ENCODE measurements around the gene PID1. TPM values are rescaled to one million over a fixed set of nuclear protein-coding genes. Genes with fewer than 3 reads are reported as not detected.

Gene PID1
- polyA plus RNA-seq, 1 of the 3 experiments (the other 2 are of a cell fraction), result 0.16 TPM

DNA sequence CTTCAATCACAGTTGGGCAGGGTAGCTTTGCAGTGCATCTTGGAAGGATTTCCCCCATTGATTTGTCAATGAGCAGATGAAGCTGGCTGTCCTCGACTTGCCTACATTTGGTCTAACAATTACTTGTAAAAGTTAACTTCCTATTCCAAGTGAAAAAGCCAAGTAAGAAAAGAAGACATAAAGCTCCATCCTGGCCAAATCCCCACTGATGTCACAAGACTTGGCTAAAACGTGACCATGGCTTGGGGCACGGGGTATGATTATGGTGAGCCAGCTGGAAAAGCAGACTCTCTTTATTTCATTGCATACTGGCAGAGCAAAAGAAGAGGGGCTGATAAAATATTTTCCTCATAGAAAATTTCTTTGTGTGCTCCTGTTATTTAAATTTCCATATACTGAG is 25.4 kb upstream of the PID1 start:
- H4K20me1 ChIP-seq (ENCODE audit: insufficient read depth), result no peaks in the 10 kb centered on the region
- H3K4me1 ChIP-seq (ENCODE audit: control insufficient read depth in 1 of 2, insufficient read depth in 2 of 2, low read depth in 1 of 2, low read length in 1 of 2), result no peaks in the 10 kb centered on the region; a peak in 1 of 4 replicates
- H3K79me2 ChIP-seq (ENCODE audit: insufficient read depth), result no peaks in the 10 kb centered on the region
- ChIA-PET POLR2A (no interaction called here), CTCF (interaction anchor here (1.1 kb wide), 1 partner anchor 22 kb away, joined by 6 read pairs; no protein-coding TSS in a partner anchor)
- DNase-seq, result no peak
- H3K9ac ChIP-seq, result no peak overlapping the region
- TF ChIP-seq JUND (IDR thresholded peaks at IDR 0.05), result no peak
- no peaks in the 10 kb centered on the region for H3K9me2 ChIP-seq
- WGBS (ENCODE audit: low lambda C conversion rate), result 12% methylated on average over 3 of the region's 3 CpGs
- H3F3A ChIP-seq (replicated peaks; ENCODE audit: insufficient read depth), result no peaks in the 10 kb centered on the region
- no peaks in the 10 kb centered on the region for H3K9me3 ChIP-seq
- H3K27me3 ChIP-seq (ENCODE audit: insufficient read depth), result no peaks in the 10 kb centered on the region
- H3K4me3 ChIP-seq (ENCODE audit: low read depth in 2 of 2, low read length in 1 of 2), result no peak overlapping the region
- H3K36me3 ChIP-seq (replicated peaks in 1 of 2; ENCODE audit: control insufficient read depth in 1 of 2, insufficient read depth in 2 of 2, low read length in 1 of 2), result no peaks in the 10 kb centered on the region
- no peak overlapping the region for H3K4me2 ChIP-seq
- no peak overlapping the region for H3K27ac ChIP-seq (ENCODE audit: low read depth in 2 of 2, low read length in 1 of 2)
- no peak overlapping the region for H2AFZ ChIP-seq (ENCODE audit: low read depth)

DNA sequence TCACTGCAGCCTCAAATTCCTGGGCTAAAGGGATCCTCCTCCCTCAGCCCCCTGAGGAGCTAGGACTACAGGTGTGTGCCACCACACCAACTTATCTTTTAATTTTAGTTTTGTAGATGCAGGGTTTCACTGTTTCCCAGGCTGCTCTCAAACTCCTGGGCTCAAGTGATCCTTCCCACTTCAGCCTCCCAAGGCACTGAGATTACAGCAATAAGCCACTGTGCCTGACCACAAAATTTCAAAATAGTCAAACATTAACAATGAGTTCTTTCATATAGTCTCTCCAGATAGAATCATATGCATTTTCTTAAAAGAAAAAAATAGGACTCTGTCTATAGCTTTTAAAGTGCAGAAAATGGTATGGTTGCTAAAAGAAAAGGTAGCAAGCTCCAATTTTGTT is 24.9 kb upstream of the PID1 start:
- ChIA-PET CTCF (interaction anchor here (1.1 kb wide), 1 partner anchor 22 kb away, joined by 6 read pairs; no protein-coding TSS in a partner anchor), POLR2A (no interaction called here)
- Histone ChIP-seq H3K4me3 (ENCODE audit: low read depth in 2 of 2, low read length in 1 of 2) (no peak overlapping the region), H3K9me3 (no peaks in the 10 kb centered on the region), H2AFZ (ENCODE audit: low read depth) (no peak overlapping the region), H3K4me1 (ENCODE audit: control insufficient read depth in 1 of 2, insufficient read depth in 2 of 2, low read depth in 1 of 2, low read length in 1 of 2) (no peaks in the 10 kb centered on the region; a peak in 1 of 4 replicates), H3K4me2 (no peak overlapping the region), H3K36me3 (replicated peaks in 1 of 2; ENCODE audit: control insufficient read depth in 1 of 2, insufficient read depth in 2 of 2, low read length in 1 of 2) (no peaks in the 10 kb centered on the region), H3K79me2 (ENCODE audit: insufficient read depth) (no peaks in the 10 kb centered on the region), H3F3A (replicated peaks; ENCODE audit: insufficient read depth) (no peaks in the 10 kb centered on the region), H3K27me3 (ENCODE audit: insufficient read depth) (no peaks in the 10 kb centered on the region), H3K27ac (ENCODE audit: low read depth in 2 of 2, low read length in 1 of 2) (no peak overlapping the region), H4K20me1 (ENCODE audit: insufficient read depth) (no peaks in the 10 kb centered on the region), H3K9ac (no peak overlapping the region), H3K9me2 (no peaks in the 10 kb centered on the region)
- TF ChIP-seq, protein P1, sequence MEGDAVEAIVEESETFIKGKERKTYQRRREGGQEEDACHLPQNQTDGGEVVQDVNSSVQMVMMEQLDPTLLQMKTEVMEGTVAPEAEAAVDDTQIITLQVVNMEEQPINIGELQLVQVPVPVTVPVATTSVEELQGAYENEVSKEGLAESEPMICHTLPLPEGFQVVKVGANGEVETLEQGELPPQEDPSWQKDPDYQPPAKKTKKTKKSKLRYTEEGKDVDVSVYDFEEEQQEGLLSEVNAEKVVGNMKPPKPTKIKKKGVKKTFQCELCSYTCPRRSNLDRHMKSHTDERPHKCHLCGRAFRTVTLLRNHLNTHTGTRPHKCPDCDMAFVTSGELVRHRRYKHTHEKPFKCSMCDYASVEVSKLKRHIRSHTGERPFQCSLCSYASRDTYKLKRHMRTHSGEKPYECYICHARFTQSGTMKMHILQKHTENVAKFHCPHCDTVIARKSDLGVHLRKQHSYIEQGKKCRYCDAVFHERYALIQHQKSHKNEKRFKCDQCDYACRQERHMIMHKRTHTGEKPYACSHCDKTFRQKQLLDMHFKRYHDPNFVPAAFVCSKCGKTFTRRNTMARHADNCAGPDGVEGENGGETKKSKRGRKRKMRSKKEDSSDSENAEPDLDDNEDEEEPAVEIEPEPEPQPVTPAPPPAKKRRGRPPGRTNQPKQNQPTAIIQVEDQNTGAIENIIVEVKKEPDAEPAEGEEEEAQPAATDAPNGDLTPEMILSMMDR (IDR thresholded peaks at IDR 0.05), result no peak
- TF ChIP-seq GATA2 (CRISPR knock-in tag; IDR thresholded peaks at IDR 0.05) (no peak), FOXJ3 (CRISPR knock-in tag; IDR thresholded peaks at IDR 0.05) (no peak)
- DNase-seq, result no peak

DNA sequence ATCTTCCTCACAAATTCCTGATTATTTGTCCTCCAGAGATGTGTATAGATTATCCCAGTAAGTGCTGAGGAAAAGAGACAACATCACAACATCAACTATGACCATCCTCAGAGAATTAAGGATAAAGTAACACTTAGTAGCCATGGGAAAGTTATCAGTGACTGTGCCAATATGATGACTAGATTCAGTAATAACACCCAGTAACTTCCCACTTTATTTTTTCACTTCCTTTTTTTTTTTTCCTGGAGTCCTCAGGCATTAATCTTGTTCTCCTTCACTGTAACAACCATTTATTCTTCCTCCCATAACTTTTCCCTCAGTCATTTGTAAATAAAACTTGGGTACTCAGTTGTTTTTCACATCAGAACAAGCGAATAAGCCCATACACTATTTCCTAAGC is 16.7 kb upstream of the PID1 start:
- TF ChIP-seq, protein P1 (IDR thresholded peaks at IDR 0.05), result no peak
- TF ChIP-seq REST (IDR thresholded peaks at IDR 0.05; ENCODE audit: low read depth, low read length) (no peak), NRF1 (IDR thresholded peaks at IDR 0.05; ENCODE audit: low read depth, low read length) (no peak)
- Histone ChIP-seq H3K9me3 (no peaks in the 10 kb centered on the region), H3K4me3 (ENCODE audit: low read depth in 2 of 2, low read length in 1 of 2) (no peak overlapping the region), H3F3A (replicated peaks; ENCODE audit: insufficient read depth) (no peaks in the 10 kb centered on the region), H3K79me2 (ENCODE audit: insufficient read depth) (no peaks in the 10 kb centered on the region), H3K36me3 (replicated peaks in 1 of 2; ENCODE audit: control insufficient read depth in 1 of 2, insufficient read depth in 2 of 2, low read length in 1 of 2) (no peaks in the 10 kb centered on the region), H3K4me1 (ENCODE audit: control insufficient read depth in 1 of 2, insufficient read depth in 2 of 2, low read depth in 1 of 2, low read length in 1 of 2) (no peaks in the 10 kb centered on the region; a peak in 1 of 4 replicates), H3K9me2 (no peaks in the 10 kb centered on the region), H4K20me1 (ENCODE audit: insufficient read depth) (no peaks in the 10 kb centered on the region), H2AFZ (ENCODE audit: low read depth) (no peak overlapping the region), H3K9ac (no peak overlapping the region), H3K27me3 (ENCODE audit: insufficient read depth) (no peaks in the 10 kb centered on the region), H3K4me2 (no peak overlapping the region), H3K27ac (ENCODE audit: low read depth in 2 of 2, low read length in 1 of 2) (no peak overlapping the region)
- ChIA-PET CTCF (no interaction called here), POLR2A (no interaction called here)
- 12% methylated on average over 1 of the region's 1 CpG for whole genome bisulfite sequencing (ENCODE audit: low lambda C conversion rate)
- DNase-seq, result no peak
